Endothelial cell of umbilical vein (primary cell): ENCODE measurements around the gene OPRM1. TPM values are rescaled to one million over a fixed set of nuclear protein-coding genes. Genes with fewer than 3 reads are reported as not detected.

Source experiments
- BruUV-seq: library from RNA; stranded (reverse); fragments of 400-500 nt; replicated peaks from 2 replicates; lab custom pipeline; 2021; lab: Mats Ljungman, UMichigan
- CTCF ChIA-PET: fragments of 300-600, 350-600 bp; sonication (Branson Sonifier 250); formaldehyde crosslinking; loops from one replicate; lab custom pipeline; 2021; ENCODE audit warnings: antibody characterized with exemption, inconsistent platforms; lab: Charles Lee
- POLR2A ChIA-PET: fragments of 300-600, 350-600 bp; sonication (Branson Sonifier 250); formaldehyde crosslinking; loops from one replicate; lab custom pipeline; 2021; ENCODE audit warnings: antibody characterized with exemption, inconsistent platforms; lab: Charles Lee
- DNase-seq: peaks from one replicate; pipeline ENCODE4 v3.0.0-alpha.2; 2011; ENCODE audit warnings: low read depth, low spot score
- FAIRE-seq: peaks from 2 replicates; lab custom pipeline; 2011; peaks lifted over from hg19 to GRCh38; lab: Jason Lieb, UNC
- H2AFZ ChIP-seq: 2 replicates; pipeline ENCODE4 v1.6.0; 2012; ENCODE audit warnings: low read depth, low read length, control low read depth, inconsistent platforms
- H3K27ac ChIP-seq: 2 replicates; pipeline ENCODE4 v1.5.1; 2011; ENCODE audit warnings: low read depth, mild to moderate bottlenecking, control low read depth, low read length, moderate library complexity; ENCODE audit not compliant: insufficient read depth
- H3K27me3 ChIP-seq, 2 experiments: 2 replicates each; pipeline versions ENCODE4 v1.6.0 to v1.6.1; 2011; ENCODE audit warnings: low read length in 2 of 2, mixed read lengths in 1 of 2; ENCODE audit not compliant: control insufficient read depth in 2 of 2, insufficient read depth in 2 of 2
- H3K36me3 ChIP-seq, 2 experiments: 2 replicates in 1 of 2; 3 replicates in 1 of 2; pipeline ENCODE4 v1.5.1; 2011; ENCODE audit warnings: low read length in 2 of 2, mild to moderate bottlenecking in 1 of 2, moderate library complexity in 1 of 2; ENCODE audit not compliant: control insufficient read depth in 2 of 2, insufficient read depth in 2 of 2; ENCODE audit errors: extremely low read depth in 1 of 2
- H3K4me1 ChIP-seq: 3 replicates; pipeline ENCODE4 v1.5.1; 2011; ENCODE audit warnings: mild to moderate bottlenecking, low read length; ENCODE audit not compliant: control insufficient read depth, insufficient read depth; ENCODE audit errors: extremely low read depth
- H3K4me2 ChIP-seq: 2 replicates; pipeline ENCODE4 v1.6.1; 2011; ENCODE audit warnings: low read length, control low read depth, mixed read lengths; ENCODE audit not compliant: insufficient read depth
- H3K4me3 ChIP-seq, 3 experiments: fragments of 200-600 bp in 1 of 3; sonication (generic), shearing (Covaris generic) in 1 of 3; replicated peaks in 1 of 3; 2 replicates each; pipeline ENCODE4 v1.5.1; 2011 to 2016; ENCODE audit warnings: control low read depth in 3 of 3, low read length in 3 of 3, mild to moderate bottlenecking in 2 of 3, inconsistent platforms in 1 of 3, low read depth in 1 of 3, moderate library complexity in 1 of 3; ENCODE audit not compliant: insufficient read depth in 1 of 3
- H3K79me2 ChIP-seq: 2 replicates; pipeline ENCODE4 v1.6.0; 2012; ENCODE audit warnings: low read length, inconsistent platforms; ENCODE audit not compliant: control insufficient read depth, insufficient read depth
- H3K9ac ChIP-seq: replicated peaks from 2 replicates; pipeline ENCODE3; 2011; ENCODE audit warnings: low read length, control low read depth; ENCODE audit not compliant: insufficient read depth; ENCODE audit errors: extremely low read depth
- H3K9me1 ChIP-seq: replicated peaks from 3 replicates; pipeline ENCODE4 v1.6.0; 2011; ENCODE audit warnings: mild to moderate bottlenecking, low read length; ENCODE audit not compliant: control insufficient read depth, insufficient read depth; ENCODE audit errors: extremely low read depth
- H3K9me3 ChIP-seq: replicated peaks from 2 replicates; pipeline ENCODE4 v1.5.1; 2012; ENCODE audit warnings: low read length, inconsistent platforms; ENCODE audit not compliant: control insufficient read depth, insufficient read depth
- H4K20me1 ChIP-seq: replicated peaks from 2 replicates; pipeline ENCODE3; 2011; ENCODE audit warnings: mild to moderate bottlenecking, low read length; ENCODE audit not compliant: control insufficient read depth, insufficient read depth; ENCODE audit errors: extremely low read depth
- CTCF ChIP-seq, 2 donors: IDR thresholded peaks; 1 replicate in 1 of 2; 2 replicates in 1 of 2; pipeline ENCODE4 v1.5.1; 2011; ENCODE audit warnings: low read length in 2 of 2, mild to moderate bottlenecking in 2 of 2, moderate library complexity in 2 of 2, control low read depth in 1 of 2, inconsistent platforms in 1 of 2, low read depth in 1 of 2; ENCODE audit not compliant: insufficient read depth in 1 of 2; ENCODE audit errors: extremely low read depth in 1 of 2
- EZH2 ChIP-seq: IDR thresholded peaks from 2 replicates; pipeline ENCODE4 v1.6.1; 2012; ENCODE audit warnings: borderline replicate concordance, low read depth, mild to moderate bottlenecking, moderate library complexity, low read length, inconsistent platforms; ENCODE audit not compliant: severe bottlenecking
- FOS ChIP-seq: IDR thresholded peaks from 2 replicates; pipeline ENCODE4 v1.6.1; 2011; ENCODE audit warnings: mild to moderate bottlenecking, low read length, moderate library complexity, borderline replicate concordance; ENCODE audit not compliant: insufficient read depth
- GATA2 ChIP-seq: IDR thresholded peaks from 2 replicates; pipeline ENCODE4 v1.7.0; 2011; ENCODE audit warnings: low read depth, mild to moderate bottlenecking, moderate library complexity, mixed read lengths, low read length; ENCODE audit not compliant: insufficient read length, insufficient read depth
- JUN ChIP-seq: IDR thresholded peaks from 2 replicates; pipeline ENCODE4 v1.6.1; 2011; ENCODE audit warnings: borderline replicate concordance, low read depth; ENCODE audit not compliant: insufficient read length, insufficient read depth
- MAX ChIP-seq: IDR thresholded peaks from 2 replicates; pipeline ENCODE4 v1.6.1; 2011; ENCODE audit not compliant: insufficient read depth, insufficient read length
- MYC ChIP-seq: IDR thresholded peaks from one replicate; pipeline ENCODE4 v1.6.1; 2011; ENCODE audit warnings: mild to moderate bottlenecking, low read depth, low read length
- POLR2A ChIP-seq: IDR thresholded peaks from 2 replicates; pipeline ENCODE4 v1.6.1; 2012; ENCODE audit warnings: low read depth, mild to moderate bottlenecking, control low read depth, low read length
- POLR2AphosphoS5 ChIP-seq: IDR thresholded peaks from 2 replicates; pipeline ENCODE4 v1.6.1; 2012; ENCODE audit warnings: low read depth, mild to moderate bottlenecking, control low read depth, low read length, moderate library complexity; ENCODE audit not compliant: insufficient read depth
- dilution Hi-C: fragments of 300-500 bp; cut with MboI; formaldehyde crosslinking; loops from one replicate; pipeline ENCODE4 v1.15.0; 2019; ENCODE audit warnings: low sequenced_read_pairs; ENCODE audit not compliant: extremely low pct_ligation_motif_present
- intact Hi-C: fragments of 100-400 bp; cut with micrococcal nuclease; formaldehyde crosslinking; loops from one replicate; pipeline ENCODE4 v1.10.0; 2022
- polyA plus RNA-seq, 4 experiments: library from polyadenylated mRNA; depleted of rRNA in 3 of 4; stranded (reverse) in 3 of 4; unstranded in 1 of 4; fragments of >200 nt; gene quantifications; 2 replicates each; pipeline versions ENCODE4 v1.2.1 to v1.2.3, GENCODE V29; 2011 to 2012; ENCODE audit warnings: missing spikeins in 1 of 4
- total RNA-seq: library from RNA; stranded (reverse); gene quantifications from 2 replicates; pipeline ENCODE4 v1.2.3, GENCODE V29; 2021

The OPRM1 gene
- total and polyA plus RNA-seq, 2 donors (not counting 3 experiments of a cell fraction or from before 2014, with no cell fraction given), result not detected

GRCh38 chr6:154218301-154218700 lies 179.3 kb downstream of the OPRM1 start:
- no peak overlapping the region for H2AFZ ChIP-seq
- DNase-seq (no peak), FAIRE-seq (no peak)
- H3K9me1 ChIP-seq, result no peaks in the 10 kb centered on the region
- H3K27me3 ChIP-seq, result peaks cover 0 to 2% of the 10 kb centered on the region in 2 experiments
- ChIA-PET POLR2A (no interaction called here), CTCF (no interaction called here)
- H3K79me2 ChIP-seq, result no peaks in the 10 kb centered on the region
- no peaks in the 10 kb centered on the region for H3K9me3 ChIP-seq
- H3K4me2 ChIP-seq, result no peak overlapping the region
- dilution Hi-C loops, result no loop called here
- intact Hi-C loops, result no loop called here
- no peaks in the 10 kb centered on the region for H3K4me1 ChIP-seq
- H3K4me3 ChIP-seq, result no peak overlapping the region
- H3K36me3 ChIP-seq, result no peaks in the 10 kb centered on the region
- no peak overlapping the region for H3K27ac ChIP-seq
- BruUV-seq, result no TSS peak
- H4K20me1 ChIP-seq, result no peaks in the 10 kb centered on the region
- H3K9ac ChIP-seq, result no peak overlapping the region
- TF ChIP-seq GATA2, result no peak
- TF ChIP-seq POLR2A, result no peak
- TF ChIP-seq CTCF (IDR thresholded peaks at IDR 0.05; ENCODE audit: extremely low read depth in 1 of 2, insufficient read depth in 1 of 2, low read depth in 1 of 2, low read length in 2 of 2), result no peak
- no peak for TF ChIP-seq MAX
- TF ChIP-seq POLR2AphosphoS5, result no peak
- no peak for TF ChIP-seq JUN
- TF ChIP-seq EZH2, result no peak
- TF ChIP-seq FOS, result no peak
- no peak for TF ChIP-seq MYC
